Activated CD8-positive, alpha-beta memory T cell treated with anti-CD3 and anti-CD28 coated beads, Interleukin-2, amount 50 U/mL, for 24 hours (primary cell): ENCODE data around the gene CLEC16A.

Experiments used
- DNase-seq: peaks from one replicate; pipeline ENCODE4 v3.0.0-alpha.2; 2020; ENCODE audit errors: extremely low read depth

CLEC16A gene

GRCh38 chr16:11123666-11124065 is 179.3 kb downstream of the CLEC16A start:
- no peak for DNase-seq

- DNase-seq: no peak
Measured at GRCh38 chr16:11125936-11126335, 181.6 kb downstream of the CLEC16A start.

- DNase-seq: no peak
Measured at GRCh38 chr16:11126399-11127054, 182.2 kb downstream of the CLEC16A start.

- no peak for DNase-seq
Measured at GRCh38 chr16:11127610-11128195, 183.3 kb downstream of the CLEC16A start.

- no peak for DNase-seq
Measured at GRCh38 chr16:11128211-11129141, 184.1 kb downstream of the CLEC16A start.

- DNase-seq: no peak
Measured at GRCh38 chr16:11129378-11129781, 185.0 kb downstream of the CLEC16A start.

- no peak for DNase-seq
Measured at GRCh38 chr16:11130978-11131665, 186.8 kb downstream of the CLEC16A start.

- DNase-seq: no peak
Measured at GRCh38 chr16:11131706-11132105, 187.3 kb downstream of the CLEC16A start.

GRCh38 chr16:11133344-11133943 is 189.1 kb downstream of the CLEC16A start:
- no peak for DNase-seq

- DNase-seq: no peak
Measured at GRCh38 chr16:11134722-11135463, 190.5 kb downstream of the CLEC16A start.

- DNase-seq: no peak
Measured at GRCh38 chr16:11135464-11135973, 191.2 kb downstream of the CLEC16A start.

- no peak for DNase-seq
Measured at GRCh38 chr16:11136600-11136999, 192.2 kb downstream of the CLEC16A start.

GRCh38 chr16:11138022-11138768 is 193.8 kb downstream of the CLEC16A start:
- DNase-seq: no peak

GRCh38 chr16:11138769-11139325 is 194.5 kb downstream of the CLEC16A start:
- no peak for DNase-seq

- no peak for DNase-seq
Measured at GRCh38 chr16:11139326-11140097, 195.1 kb downstream of the CLEC16A start.

- DNase-seq: no peak
Measured at GRCh38 chr16:11140098-11140375, 195.7 kb downstream of the CLEC16A start.

GRCh38 chr16:11140466-11140865 is 196.1 kb downstream of the CLEC16A start:
- no peak for DNase-seq

GRCh38 chr16:11140867-11141266 is 196.5 kb downstream of the CLEC16A start:
- DNase-seq: no peak
